ENCODE results near the gene TMEM272.

The TMEM272 gene

DNA sequence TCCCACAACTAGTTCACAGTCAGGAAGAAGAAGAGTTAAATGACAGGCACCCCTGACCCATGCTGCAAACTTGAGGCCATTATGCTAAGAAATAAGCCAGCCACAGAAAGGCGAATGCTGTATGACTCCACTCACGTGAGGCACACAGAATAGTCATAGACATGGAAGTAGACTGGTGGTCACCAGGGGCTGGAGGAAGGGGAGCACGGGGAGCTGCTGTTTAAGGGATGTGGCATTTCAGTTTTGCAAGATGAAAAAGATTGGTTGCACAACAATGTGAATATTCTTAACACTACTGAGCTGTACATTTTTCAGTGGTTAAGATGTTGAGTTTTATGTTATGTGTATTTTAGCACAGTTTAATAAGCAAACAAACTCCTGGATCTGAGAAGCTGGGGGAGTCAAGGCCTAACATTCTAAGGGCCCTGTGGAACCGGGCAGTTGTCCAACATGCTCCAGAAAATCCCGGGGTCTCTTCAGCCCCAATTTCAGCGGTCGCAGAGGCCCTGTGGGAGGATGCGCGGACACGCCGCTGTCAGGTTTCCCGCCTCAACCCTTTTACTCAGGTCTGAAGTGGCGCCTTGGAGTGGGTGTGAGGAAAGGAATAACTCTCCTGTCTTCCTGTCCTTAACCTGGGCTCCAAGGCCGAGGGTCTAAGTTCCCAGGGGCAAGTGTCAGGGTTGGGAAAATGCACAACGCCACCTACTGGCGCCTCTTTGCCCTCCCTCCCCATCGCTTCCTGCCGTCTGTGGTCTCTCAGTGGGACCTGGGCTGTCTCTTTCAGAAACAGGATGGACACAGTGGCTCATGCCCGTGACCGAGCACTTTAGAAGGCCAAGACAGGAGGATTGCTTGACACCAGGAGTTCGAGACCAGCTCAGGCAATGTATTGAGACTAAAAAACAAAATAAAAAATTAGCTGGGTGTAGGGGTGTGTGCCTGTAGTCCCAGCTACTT lies 4.4 kb upstream of the TMEM272 start:
- peak; percentile 42 for DNase-seq

GRCh38 chr13:51848674-51849073 lies 3.7 kb upstream of the TMEM272 start:
- no peak for DNase-seq

GRCh38 chr13:51846756-51847155 lies 1.8 kb upstream of the TMEM272 start:
- DNase-seq: no peak

- no peak for DNase-seq
These were observed 769 bp upstream of the TMEM272 start for GRCh38 chr13:51845574-51846318.

GRCh38 chr13:51843529-51843928 lies 1.4 kb downstream of the TMEM272 start:
- DNase-seq: no peak

DNA sequence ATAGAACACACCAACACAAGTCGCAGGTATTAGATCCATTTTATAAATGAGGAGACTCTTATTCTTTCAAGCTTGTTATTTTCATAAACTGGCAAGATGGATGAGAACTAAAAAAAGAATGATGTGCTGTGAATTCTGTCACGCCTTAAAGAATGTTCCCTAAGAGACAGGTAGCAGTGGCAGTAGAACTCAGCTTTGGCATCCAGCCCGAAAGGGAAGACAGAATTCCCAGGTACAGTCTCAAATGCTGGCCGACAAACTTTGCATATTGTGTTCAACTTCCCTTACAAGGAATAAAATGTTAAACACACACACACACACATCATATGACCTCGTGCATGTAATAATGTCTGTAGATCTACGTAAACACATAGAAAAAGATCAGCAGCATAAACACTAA lies 3.2 kb downstream of the TMEM272 start:
- DNase-seq: no peak

DNA sequence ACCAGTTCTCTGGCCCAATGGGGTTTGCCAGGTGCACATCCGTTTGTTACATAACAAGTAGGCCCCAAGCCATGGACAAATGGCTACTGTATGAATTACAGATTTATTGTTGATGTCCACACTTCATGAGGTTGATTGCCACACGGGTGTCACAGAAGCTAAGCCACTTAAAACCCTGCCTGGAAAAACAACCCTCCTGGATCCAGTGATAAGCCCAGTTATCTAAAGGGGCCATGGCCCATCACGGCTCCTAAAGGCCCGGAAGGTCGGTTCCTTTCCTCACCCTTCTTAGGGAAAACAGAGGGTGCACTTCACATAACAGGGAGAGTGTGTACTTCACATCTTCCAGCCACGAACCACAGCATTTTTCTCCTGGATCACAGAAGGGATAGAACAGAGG lies 4.1 kb downstream of the TMEM272 start:
- DNase-seq: no peak

- no peak for DNase-seq
These were observed 5.1 kb downstream of the TMEM272 start for GRCh38 chr13:51839711-51840540.

GRCh38 chr13:51838240-51838846 lies 6.6 kb downstream of the TMEM272 start:
- no peak for DNase-seq

DNA sequence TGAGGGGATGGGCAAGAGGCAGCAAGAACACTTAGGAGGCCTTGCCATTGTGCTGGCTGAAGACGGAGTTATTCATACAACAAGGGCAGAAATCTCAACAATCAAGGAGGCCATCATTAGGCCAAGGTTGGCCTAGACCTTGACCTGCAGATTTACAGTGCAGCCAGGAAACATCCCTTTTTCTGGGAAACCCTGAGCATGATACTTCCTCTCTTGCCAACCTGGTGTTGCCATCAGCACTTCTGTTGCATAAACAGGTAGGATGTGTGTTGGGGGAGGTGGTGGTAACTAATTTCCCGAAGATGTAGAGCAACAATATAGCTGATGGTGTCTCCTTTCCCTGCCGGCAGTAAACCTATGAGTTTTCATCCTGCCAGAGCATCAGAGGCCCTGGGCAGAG lies 8.0 kb downstream of the TMEM272 start:
- DNase-seq: no peak

DNA sequence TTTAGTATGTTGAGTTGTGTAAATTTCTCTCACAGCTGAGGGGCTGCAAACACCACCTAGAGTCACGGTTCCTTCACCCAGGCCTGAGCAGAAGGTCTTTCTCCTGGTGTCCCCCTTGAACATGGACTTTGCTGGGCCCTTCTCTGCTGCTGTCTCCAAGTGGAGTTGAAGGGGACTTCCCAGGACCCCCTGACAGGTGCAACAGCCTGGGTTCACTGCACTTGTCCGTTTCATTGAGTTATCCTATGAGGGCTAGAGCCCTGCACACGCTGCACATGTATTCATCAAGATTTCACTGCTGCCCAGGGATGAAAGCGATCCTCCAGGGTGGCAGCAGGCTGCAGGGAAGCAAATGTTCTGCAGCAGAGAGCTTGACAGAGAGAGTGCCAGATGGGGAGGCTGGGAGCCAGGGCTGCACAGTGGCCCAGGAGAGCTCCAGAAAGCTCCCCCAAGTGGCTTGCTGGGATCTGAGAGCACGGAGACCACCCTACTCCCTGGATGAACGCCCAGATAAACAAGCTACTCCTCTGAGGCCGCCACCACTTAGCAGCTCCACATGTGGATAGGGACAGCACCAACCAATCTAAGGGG lies 10.3 kb downstream of the TMEM272 start:
- DNase-seq: no peak

GRCh38 chr13:51833980-51834379 lies 11.0 kb downstream of the TMEM272 start:
- DNase-seq: no peak

GRCh38 chr13:51832471-51833152 lies 12.4 kb downstream of the TMEM272 start:
- DNase-seq: no peak

DNA sequence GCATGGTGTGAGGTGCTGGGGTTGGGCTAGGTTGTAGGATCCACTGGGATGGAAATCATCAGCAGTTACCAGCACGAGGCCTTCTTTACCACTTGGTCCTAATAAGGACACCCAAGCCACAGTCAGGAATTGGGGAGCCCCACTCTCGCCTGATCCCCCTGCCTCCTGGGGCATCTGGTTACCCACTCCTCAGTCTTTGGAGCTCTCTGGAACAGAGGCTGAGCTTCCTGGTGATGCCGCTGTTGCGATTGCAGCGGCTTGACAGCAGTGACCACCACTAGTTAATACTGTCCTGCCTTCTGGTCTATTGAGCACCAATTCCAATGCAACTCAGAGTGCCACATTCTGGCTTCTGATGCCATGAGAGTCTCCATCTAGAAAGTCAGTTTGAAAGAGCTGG lies 13.5 kb downstream of the TMEM272 start:
- no peak for DNase-seq

DNA sequence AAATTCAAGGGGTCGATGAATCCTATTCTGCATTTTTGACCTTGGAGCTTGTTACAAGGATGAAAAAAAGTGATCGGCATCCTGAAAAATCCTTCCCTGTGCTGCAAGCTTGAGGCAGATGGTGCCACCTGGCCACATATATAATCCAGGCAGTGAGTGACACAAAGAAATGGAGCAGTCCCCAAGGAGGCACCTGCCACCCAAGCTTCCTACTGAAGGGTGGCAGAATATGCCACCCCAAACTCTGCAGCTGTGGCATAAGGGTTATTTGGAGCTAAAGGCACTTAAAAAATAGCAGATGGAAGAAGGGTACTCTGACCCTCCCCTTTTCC lies 15.4 kb downstream of the TMEM272 start:
- no peak for DNase-seq

DNA sequence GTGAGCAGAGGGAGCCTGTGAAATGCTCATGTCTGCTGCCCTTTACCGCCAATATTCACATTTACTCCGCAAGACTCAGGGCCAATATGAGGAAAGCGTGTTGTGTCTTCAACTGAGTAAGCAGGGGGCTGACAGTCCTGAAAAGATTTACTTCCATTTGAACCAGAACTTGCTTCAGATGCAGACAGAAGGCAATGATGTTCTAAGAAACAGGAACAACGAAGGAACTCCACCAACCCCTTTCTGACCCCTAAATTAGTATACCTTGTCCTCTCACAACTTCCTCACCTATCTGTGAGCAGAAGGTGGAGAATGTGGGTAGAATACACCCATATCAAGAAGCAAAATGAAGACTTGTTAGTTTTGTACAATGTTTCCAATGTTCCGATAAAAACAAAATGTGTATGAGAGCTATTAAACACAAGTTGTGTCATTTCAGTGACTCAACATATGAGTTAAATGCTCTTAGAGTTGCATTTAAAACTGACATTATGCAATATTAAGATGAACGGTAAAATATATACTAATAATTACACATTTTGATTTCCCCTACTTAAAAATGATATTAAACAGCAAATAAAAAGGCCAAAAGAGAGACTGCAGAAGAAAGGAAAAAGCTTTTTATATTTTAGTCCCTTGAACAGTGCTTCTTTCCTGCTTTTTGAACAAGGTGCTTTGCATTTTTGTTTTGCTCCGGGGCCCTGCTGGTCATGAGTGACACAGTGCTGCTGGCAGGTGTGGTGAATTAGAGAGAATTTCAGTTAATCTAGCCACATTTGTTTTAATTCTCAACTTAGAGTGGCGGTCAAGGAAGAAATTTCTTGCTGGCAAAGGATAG lies 16.0 kb downstream of the TMEM272 start:
- no peak for DNase-seq

DNA sequence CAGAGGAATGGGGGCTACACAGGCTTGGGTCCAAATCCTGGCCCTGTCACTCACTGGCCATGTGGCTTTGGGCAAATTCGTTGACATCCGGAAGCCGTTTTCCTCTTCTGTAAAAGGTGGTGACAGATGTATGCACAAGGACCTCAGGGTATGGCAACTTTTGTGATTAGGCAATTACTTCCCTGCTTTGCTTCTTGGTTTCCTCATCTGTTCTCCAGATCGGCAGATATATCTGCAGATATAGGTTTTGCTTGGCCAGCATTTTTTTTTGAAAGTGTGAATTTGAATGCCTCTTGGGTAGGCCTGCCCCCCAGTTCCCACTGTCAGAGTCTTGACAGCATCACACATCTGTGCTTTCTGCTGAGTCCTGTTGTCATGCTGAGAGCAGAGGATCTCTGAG lies 17.7 kb downstream of the TMEM272 start:
- DNase-seq: no peak

GRCh38 chr13:51826606-51827005 lies 18.4 kb downstream of the TMEM272 start:
- no peak for DNase-seq

GRCh38 chr13:51825681-51826254 lies 19.2 kb downstream of the TMEM272 start:
- DNase-seq: no peak

GRCh38 chr13:51825165-51825592 lies 19.8 kb downstream of the TMEM272 start:
- DNase-seq: no peak

All from activated CD4-positive, CD25-positive, alpha-beta regulatory T cell treated with anti-CD3 and anti-CD28 coated beads, Interleukin-2, amount 50 U/mL, for 72 hours (primary cell).